Stimulated activated CD8-positive, alpha-beta memory T cell treated with anti-CD3 and anti-CD28 coated beads, Interleukin-2, amount 100 ng/mL, for 48 hours (primary cell): Measurements from ENCODE around the gene C19orf67.

Experiments used
- DNase-seq, 2 donors: peaks; one replicate each; pipeline ENCODE4 v3.0.0-alpha.2; 2020; ENCODE audit warnings: low read depth in 2 of 2

The C19orf67 gene

DNA sequence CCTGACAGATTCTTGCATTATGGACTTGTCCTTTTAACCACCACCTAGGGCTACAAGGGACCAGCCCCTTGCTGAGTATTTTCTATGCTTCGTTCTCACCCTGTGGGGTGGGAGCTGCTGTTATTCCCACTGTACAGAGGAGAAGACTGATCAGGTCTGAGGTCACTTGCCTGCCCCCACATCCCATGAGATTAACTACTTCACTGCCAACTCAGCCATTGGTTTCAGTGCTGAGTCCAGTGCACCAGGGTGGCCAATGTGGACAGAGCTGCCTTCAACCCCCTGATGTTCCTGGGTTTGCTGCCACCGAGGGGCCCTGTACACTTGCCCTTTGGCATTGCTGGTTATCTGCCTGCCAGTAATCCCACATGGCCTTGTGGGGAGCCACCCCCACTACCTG, 25.1 kb upstream of the C19orf67 start:
- DNase-seq: no peak

DNA sequence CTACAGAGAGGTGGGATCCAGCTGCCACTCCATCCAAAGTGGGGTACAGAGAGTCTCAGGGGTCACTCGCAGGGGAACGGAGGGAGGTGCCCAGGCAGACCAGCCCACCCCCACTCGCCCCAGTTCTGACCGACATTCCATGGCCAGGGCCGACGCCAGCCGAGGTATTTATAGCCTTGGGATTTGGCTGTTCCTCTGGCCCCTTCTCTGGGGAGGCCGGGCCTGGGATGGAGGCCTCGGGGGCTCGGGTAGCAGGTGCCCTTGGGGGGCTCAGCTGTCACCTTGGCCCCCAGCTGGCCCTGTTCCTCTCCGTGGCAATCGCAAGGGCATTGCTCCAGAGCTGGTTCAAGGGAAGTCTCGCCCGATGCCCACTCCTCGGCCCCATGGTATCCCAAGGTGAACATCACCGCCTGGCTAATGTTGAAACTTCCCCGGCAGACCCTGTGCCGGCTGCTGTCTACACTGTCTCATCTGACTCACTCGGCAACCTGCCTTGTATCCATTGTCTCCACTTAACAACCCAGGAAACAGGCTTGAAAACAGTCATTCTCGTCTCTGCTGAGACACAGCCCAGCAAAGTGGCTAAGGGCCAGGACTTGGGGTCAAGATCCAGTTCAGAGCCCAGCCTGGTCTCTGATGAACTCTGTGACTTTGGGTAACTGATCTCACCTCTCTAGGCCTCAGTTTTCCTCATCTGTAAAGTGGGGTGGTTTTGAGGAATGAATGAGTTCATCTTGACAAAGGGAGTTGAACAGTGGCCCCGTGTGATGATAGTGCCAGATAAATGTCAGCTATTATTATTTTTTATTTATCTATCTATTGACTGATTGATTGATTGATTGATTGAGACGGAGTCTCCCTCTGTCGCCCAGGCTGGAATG, 22.2 kb upstream of the C19orf67 start:
- DNase-seq: no peak

DNA sequence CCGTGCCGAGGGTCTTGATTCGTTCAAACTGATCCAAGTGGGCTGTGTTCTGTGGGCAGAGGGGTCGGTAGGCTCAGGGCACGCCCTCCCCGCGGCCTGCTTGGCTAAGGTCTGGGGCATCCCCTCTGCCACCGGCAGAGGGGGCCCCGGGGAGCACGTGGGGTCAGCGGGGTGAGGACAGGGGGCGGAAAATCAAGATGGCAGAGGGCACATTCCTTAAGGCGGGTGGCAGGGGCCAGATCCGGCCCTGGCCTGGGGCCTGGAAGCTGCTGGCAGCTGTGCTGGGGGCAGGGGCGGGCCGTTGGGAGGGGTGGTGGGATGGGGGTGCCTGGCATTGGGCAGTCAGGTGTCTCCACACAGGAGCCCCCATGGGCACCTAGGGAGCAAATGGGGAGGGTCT, 21.3 kb upstream of the C19orf67 start:
- DNase-seq: no peak

DNA sequence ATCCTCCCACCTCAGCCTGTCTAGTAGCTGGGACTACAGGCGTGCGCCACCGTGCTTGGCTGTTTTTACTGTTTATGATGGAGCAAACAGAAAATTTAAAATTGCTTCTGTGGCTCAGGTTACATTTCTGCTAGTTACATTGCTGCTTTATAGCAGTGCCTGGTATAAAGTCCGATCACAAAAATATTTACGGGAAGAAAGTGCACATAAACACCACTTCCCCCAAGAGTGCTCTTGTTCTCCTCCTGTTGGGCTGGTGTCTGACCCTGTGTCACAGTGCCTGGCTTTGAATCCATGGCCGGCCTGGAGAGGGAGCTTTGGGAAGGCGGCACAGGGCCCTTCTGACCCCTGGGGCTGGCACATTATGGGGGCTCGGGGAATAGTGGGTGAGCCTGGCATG, 20.1 kb upstream of the C19orf67 start:
- no peak for DNase-seq

DNA sequence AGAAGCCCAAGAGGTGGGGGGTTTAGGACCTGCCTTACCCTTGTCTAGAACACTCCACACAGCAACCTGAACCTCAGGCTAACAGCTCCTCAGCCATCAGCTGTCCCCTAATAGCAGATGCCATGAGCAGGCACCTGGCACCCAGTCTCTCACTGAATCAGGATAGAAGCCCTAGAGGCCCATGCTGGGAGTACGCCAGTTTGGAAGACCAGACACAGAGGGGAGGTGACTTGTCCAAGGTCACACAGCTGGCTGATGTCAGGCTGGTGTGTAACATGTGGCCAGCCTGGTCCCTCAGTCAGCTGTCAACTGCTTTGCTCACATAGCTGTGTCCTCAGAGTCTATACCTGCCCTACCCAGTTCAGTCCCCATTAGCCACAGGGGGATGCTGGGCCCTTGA, 17.7 kb upstream of the C19orf67 start:
- DNase-seq: no peak

DNA sequence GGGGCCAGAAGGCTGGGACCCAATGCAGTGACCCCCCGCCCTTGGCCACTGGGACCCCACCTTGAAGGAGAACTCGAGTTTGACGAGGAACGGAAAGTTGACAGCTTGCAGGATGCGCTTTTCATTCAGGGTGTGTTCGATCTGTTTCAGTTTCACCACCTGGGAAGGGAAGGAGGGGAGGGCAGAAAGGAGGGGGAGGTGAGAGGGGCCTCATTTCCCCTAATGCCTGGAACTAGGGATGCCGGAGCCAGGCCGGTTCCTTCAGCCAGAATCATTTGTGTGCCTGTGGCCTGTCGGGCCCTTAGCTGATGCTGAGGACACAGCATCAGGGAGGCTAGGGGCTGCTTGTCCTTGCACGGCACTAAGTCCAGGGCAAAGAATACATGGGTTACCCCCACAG, 17.2 kb upstream of the C19orf67 start:
- DNase-seq: no peak

DNA sequence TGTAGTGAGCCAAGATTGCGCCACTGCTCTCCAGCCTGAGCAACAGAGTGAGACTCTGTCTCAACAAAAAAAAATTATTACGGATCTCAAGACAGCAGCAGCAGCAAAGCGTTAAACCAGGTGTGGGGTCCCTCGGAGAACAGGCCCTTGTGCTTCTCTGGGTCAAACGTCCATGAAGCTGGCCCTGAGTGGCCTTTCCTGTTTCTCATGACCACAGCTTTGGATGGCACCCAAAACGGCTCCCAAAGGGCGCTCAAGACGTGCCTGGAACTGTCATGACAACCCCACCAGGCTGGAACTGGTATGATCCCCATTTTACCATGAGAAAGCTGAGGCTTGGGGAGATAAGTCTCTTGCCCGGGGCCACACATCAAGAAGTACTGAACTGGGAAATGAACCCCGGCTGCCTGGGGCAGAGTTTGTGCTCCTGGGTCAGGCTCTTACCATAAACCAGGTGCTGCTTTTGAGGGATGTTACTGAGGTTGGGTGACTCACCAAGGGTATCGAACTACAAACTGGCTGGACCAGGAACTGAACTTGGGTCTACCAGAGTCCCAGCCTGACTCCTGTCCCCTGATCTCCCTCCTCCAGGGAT, 16.6 kb upstream of the C19orf67 start:
- DNase-seq: no peak

DNA sequence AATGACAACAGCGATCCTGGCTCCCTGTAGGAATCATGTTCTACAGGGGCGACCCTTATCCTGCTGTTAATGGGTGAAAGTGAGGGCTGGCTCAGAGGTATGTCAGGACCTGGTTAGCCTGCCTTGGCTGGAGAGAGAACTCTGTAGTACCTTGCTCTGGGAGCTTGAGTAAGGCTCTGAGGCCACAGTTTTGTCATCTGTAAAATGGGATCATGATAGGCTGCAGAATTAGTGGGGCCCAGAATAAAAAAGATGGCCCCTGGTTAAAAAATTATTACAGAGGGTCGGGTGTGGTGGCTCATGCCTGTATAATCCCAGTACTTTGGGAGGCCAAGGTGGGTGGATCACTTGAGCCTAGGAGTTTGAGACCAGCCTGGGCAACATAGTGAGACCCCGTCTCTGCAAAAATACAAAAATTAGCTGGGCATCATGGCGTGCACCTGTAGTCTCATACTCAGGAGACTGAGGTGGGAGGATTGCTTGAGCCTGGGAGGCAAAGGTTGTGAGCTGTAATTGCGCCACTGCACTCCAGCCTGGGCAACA, 15.5 kb upstream of the C19orf67 start:
- DNase-seq: no peak

DNA sequence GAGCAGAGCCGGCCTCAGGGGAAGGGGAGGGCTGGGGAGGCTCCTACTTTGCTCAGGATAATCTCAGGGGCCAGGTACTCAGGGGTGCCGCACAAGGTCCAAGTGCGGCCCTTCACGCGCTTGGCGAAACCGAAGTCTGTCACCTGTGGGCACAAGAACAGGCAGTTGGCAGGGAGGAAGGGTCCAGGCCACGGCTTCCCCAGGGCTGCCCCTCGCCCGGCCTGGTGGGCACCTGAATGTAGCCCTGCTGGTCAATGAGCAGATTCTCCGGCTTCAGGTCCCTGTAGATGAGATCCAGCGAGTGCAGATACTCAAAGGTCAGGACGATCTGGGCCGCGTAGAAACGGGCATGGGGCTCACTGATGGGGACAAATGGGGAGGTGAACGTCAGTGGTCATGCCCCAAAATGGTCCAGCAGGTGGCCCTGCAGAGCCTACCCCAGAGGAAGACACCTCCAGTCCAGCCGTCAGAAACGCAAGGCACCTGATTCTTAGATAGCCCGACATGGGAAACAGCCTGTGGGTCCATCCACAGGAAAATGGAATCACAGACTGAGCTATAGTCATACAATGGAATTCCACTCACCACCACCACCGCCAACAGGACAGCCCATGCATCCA, 12.1 kb upstream of the C19orf67 start:
- no peak for DNase-seq

DNA sequence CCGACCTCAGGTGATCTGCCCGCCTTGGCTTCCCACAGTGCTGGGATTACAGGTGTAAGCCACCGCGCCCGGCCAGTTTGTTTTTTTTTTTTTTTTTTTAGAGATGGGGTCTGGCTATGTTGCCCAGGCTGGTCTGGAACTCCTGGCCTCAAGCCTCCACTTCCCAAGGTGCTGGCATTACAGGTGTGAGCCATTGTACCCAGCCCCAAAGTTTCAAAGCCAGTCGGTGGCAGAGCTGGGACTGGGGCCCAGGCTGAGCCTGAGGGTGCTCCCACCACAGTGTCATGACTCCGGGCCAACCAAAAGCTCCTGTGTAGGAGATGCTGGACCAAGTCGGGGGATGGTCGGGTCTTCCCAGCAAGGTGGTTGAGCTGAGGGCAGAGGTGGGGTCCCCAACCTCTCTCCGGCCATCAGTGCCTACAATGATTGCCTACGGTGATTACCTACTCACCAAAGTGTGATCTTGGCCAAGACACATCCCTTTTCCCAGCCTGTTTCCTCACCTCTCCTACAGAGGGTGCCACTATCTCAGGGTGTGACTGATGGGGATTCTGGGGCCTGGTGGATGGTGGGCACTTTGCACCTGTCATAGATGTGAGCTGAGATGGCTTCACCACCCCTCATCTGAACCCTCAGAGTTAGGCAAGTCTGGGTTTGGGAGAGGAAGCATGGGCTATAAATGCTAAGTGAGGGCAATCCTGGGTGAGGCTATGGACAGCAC, 10.8 kb upstream of the C19orf67 start:
- DNase-seq: no peak

DNA sequence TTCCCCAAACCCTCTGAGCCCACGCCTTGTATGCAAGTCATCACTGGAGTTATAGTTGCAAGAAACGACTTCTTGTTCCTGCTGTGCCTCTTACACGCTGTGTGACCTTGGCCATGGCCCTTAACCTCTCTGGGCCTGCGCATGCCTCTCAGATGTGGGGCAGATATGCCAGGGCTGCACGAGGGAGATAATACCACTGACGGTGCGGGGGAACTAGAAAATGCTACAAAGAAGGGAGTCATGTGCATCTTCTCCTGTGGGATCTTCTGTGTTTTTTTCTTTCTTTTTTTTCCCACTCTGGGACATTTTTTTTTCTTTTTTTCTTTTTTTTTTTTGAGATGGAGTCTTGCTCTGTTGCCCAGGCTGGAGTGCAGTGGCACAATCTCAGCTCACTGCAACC, 9.3 kb upstream of the C19orf67 start:
- no peak for DNase-seq

DNA sequence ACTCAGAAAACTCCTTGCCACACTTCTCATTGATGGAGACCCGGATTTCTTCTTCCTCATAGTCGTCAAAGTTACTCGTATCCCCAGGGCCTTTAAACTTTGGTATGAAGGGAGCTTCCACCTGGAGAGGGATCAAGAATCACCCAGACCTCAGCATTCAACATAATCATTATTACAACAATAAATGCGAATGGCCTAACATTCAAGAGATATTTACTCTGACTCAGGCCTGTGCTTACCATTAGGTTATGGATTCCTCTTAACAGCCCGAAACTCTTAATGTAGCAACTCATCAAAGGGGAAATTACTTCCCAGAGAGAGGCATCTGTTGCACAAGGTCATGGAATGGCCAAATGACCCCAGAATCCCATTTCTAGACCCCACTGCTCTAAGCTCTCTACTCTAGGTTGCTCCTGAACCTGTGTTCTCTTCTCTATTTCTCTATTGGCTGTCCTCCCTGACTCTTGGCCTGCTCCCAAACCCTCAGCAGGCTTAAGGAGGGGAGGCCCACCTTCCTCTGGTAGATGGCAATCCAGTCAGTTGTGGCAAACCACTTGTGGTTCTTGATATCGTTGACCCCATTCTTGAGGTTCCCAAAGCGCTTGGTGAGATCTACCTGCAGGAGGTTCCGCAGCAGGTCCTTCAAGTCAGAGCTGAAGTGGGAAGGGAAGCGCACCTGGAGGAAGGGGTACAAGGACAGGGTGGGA, 7.7 kb upstream of the C19orf67 start:
- no peak for DNase-seq

DNA sequence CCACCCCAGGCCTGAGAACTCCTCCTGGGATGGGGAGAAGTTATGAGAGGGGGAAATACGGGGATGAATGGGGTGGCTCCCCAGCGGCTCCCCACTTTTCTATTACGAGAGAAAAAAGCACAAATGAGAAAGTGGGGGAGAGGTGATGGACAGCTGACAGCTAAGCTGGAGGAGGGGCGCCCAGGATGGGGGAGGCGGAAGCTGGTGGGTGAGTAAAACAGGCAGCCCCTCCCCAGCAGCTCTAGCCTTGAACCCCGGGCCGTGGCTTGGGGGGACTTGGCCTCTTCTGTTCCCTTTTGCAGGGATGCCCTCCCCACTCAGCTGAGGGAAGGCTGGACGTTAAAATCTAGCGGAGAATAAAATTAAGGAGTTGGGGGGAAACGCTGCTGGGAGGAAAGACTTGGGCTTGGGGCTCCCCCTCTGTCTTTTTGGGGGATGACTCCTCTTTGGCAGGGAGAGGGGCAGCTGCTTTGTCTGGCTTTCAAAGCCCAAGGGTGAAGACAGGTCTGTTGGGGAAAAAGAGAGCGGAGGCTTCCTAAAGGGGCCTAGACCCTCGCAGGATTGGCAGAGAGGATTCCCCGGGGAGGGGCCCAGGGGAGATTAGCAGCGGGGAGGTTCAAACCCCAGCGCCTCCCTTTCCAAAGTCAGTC, 6.4 kb upstream of the C19orf67 start:
- peak in 1 of 2 donors; percentile 17 for DNase-seq

DNA sequence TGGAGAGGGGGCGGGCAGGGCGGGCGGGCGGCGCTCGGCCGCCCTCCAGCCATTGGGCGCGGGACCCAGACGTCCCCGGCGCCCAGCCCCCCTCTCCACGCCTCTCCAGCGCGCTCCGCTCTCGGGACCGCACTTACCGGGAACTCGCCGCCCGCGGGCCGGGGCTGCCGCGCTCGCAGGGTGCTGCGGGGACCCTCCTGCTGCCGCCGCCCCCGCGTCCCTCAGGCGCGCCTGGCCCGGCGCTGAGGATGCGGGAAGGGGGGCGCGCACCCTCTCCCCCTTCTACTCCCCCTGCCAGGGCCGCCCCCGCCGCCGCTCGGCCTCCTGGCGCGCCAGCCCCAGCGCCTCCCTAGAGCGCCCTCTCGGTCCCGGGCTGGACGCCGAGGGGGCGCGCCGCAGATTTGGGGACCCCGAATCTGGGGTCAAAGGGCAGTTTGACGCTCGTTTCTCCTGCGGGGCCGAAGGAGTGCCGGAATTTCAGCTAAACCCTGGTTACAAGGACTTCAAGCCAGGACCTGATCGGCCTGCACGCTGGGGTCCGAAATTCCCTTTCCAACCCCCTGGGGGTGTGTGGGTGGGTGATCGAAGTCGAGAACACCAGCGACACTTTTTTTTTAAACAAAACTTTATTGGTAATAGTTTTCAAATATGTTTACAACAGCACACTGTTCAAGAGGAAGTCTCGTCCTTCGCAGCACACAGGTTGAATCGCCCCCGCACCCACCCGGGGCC, 5.7 kb upstream of the C19orf67 start:
- peak; percentile 67 to 68 for DNase-seq

DNA sequence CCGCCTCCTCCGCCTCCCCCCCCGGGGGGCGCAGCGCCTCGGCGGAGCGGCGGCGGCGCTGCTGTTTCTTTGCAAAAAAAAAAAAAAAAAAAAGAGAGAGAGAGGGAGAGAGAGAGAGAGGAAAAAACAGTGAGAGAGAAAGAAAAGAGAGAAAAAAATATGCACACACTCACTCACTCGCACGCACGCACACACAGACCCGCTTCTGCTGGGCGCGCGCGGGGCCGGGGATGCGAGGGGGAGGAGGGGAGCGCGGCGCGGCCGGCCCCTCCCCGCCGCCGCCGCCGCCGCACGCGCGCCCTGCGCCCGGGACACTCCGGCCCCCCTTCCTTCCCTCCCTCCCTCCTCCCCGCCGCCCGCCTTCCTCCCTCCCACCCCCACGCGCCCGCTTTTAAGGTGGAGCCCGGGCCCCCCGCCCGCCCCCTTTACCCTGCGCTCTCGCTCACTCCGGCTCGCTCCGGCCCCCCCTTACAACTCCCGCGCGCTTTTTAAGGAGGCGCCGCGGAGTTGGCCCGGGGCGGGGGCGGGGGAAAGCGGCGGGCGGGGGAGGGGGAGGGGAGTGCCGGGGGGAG, 5.0 kb upstream of the C19orf67 start, which contains the start of gene SAMD1:
Gene SAMD1 (minus strand): TSS at position 243 of the 572 bp plus-strand sequence.
- DNase-seq: peak; percentile 67 to 78

DNA sequence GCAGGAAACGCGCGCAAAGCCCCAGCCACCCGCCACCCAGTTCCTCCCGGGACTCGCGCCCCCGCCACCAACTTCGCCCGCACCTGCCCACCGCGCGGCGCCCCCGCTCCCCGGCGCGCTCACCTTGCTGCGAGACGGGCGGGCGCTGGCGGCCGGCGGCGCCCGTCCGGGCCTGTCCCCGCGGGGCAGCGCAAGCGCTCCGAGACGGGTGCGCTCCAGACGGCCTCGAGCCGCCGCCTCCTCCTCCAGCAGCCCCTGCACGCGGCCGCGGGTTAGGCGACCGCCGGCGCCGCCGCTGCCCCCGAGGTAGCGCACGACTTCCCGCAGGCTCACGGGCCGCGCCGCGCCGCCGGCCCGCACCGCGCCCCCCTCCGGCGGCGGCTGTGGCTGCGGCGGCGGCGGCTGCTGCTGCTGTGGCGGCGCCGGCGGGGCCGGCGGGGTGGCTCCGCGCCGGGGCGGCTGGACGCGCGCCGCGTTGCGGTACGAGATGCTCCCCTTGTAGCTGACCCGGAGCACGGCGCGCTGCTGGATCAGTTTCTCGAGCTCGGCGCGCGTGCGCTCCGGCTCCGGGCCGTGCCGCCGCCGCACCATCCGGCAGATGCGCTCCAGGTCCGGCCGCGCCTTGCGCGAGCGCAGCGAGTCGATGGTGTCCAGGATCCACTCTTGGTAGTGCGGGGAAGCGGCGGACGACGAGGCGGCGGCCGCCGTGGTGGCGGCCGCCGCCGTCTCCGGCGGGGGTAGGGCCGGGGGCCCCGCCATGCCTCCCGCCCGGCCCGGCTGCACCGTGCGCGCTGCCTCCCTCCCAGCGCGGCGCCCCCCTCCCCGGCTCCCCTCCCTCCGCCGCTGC, 4.3 kb upstream of the C19orf67 start:
- peak in 1 of 2 donors; percentile 44 for DNase-seq

DNA sequence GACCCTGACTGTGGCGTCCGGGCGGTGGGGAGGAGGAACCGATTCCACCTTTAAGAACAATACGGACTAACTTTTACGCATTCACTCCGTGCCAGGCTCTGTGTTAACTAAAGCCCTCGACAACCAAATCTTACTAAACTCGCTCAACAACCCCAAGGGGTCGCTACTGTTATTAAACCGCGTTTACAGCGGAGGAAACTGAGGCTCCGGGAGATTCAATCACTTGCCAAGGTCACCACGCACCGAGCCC, 3.8 kb upstream of the C19orf67 start:
- no peak for DNase-seq

DNA sequence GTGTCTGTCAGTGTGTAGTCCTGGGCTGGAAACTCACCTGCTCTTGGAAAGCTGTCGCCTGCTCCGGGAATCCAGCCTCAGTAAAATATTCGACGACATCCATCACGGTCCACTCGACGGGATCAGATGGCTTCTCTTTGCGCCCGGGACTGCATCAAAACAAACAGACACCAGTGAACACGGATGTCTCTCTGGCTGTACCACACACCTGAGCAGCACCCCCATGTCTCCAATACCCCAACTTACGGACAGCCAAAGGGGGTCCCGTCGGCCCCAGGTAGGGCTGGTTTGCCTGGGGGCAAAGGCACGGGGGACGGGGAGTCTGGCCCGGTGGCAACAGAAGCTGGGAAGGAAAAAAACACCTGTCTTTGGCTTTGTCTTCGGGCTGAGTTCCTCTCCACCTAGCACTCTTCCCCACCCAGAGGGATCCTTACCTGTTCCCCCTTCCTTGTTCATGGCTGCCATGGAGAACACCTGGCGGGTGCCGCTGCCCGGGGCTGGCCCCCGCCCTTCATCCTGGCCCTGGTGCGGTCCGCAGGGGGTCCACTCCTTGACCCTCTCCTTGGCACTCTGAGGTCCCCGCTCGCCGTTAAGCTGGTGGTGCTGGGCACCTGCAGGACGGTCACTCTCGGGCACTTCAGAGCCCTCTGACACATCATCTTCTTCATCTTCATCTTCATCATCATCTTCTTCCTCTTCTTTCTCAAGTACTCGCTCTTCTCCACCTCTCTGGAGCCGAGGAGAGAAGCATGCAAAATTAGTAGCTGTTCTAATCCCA, 3.2 kb upstream of the C19orf67 start:
- DNase-seq: no peak
